ENCODE data around the gene YTHDF2. TPM values are rescaled to one million over a fixed set of nuclear protein-coding genes. Genes with fewer than 3 reads are reported as not detected.
A peak's percentile ranks its signal among the peaks of the same experiment; 100 is the strongest.

The YTHDF2 gene
- total RNA-seq, 1 donor from 2014 or later, result 65.8 TPM

GRCh38 chr1:28776341-28776740 is 39.6 kb downstream of the YTHDF2 start:
- DNase-seq (peak; percentile 33), ATAC-seq (no peak)
- H3K27ac ChIP-seq, result no peak overlapping the region
- intact Hi-C loops (cut with DNase I), result no loop called here
- H3K9me3 ChIP-seq, result no peaks in the 10 kb centered on the region
- no peak overlapping the region for H3K4me3 ChIP-seq
- peaks cover 12% of the 10 kb centered on the region for H3K4me1 ChIP-seq
- H3K36me3 ChIP-seq, result peaks cover 9% of the 10 kb centered on the region
- TF ChIP-seq, protein P1, sequence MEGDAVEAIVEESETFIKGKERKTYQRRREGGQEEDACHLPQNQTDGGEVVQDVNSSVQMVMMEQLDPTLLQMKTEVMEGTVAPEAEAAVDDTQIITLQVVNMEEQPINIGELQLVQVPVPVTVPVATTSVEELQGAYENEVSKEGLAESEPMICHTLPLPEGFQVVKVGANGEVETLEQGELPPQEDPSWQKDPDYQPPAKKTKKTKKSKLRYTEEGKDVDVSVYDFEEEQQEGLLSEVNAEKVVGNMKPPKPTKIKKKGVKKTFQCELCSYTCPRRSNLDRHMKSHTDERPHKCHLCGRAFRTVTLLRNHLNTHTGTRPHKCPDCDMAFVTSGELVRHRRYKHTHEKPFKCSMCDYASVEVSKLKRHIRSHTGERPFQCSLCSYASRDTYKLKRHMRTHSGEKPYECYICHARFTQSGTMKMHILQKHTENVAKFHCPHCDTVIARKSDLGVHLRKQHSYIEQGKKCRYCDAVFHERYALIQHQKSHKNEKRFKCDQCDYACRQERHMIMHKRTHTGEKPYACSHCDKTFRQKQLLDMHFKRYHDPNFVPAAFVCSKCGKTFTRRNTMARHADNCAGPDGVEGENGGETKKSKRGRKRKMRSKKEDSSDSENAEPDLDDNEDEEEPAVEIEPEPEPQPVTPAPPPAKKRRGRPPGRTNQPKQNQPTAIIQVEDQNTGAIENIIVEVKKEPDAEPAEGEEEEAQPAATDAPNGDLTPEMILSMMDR (IDR thresholded peaks at IDR 0.05), result no peak
- no peaks in the 10 kb centered on the region for H3K27me3 ChIP-seq

GRCh38 chr1:28778021-28778420 is 41.3 kb downstream of the YTHDF2 start:
- no peak for ATAC-seq
- DNase-seq, result no peak
- no peak overlapping the region for H3K4me3 ChIP-seq
- H3K27ac ChIP-seq, result no peak overlapping the region
- TF ChIP-seq, protein P1 (IDR thresholded peaks at IDR 0.05), result no peak
- no peaks in the 10 kb centered on the region for H3K9me3 ChIP-seq
- no peaks in the 10 kb centered on the region for H3K27me3 ChIP-seq
- peaks cover under 1% of the 10 kb centered on the region for H3K36me3 ChIP-seq
- peaks cover 12% of the 10 kb centered on the region for H3K4me1 ChIP-seq
- intact Hi-C loops (cut with DNase I), result no loop called here

GRCh38 chr1:28779751-28780408 is 43.1 kb downstream of the YTHDF2 start:
- intact Hi-C loops (cut with DNase I), result loop anchor here (10.0 kb wide), 1 partner anchor 425 kb away; no protein-coding TSS in a partner anchor
- Histone ChIP-seq H3K36me3 (no peaks in the 10 kb centered on the region), H3K4me3 (no peak overlapping the region), H3K27ac (no peak overlapping the region), H3K9me3 (no peaks in the 10 kb centered on the region), H3K4me1 (peaks cover 7% of the 10 kb centered on the region), H3K27me3 (no peaks in the 10 kb centered on the region)
- TF ChIP-seq, protein P1 (IDR thresholded peaks at IDR 0.05), result no peak
- DNase-seq, result peak; percentile 22
- no peak for ATAC-seq

GRCh38 chr1:28781305-28781704 is 44.6 kb downstream of the YTHDF2 start:
- Histone ChIP-seq H3K9me3 (no peaks in the 10 kb centered on the region), H3K36me3 (no peaks in the 10 kb centered on the region), H3K4me3 (no peak overlapping the region), H3K27me3 (no peaks in the 10 kb centered on the region), H3K4me1 (no peaks in the 10 kb centered on the region), H3K27ac (no peak overlapping the region)
- no peak for ATAC-seq
- intact Hi-C loops (cut with DNase I), result loop anchor here (10.0 kb wide), 1 partner anchor 423 kb away; no protein-coding TSS in a partner anchor
- peak; percentile 12 for DNase-seq
- TF ChIP-seq, protein P1 (IDR thresholded peaks at IDR 0.05), result no peak

- TF ChIP-seq, protein P1 (IDR thresholded peaks at IDR 0.05), result no peak
- H3K4me3 ChIP-seq, result no peak overlapping the region
- ATAC-seq (no peak), DNase-seq (no peak)
- no peaks in the 10 kb centered on the region for H3K36me3 ChIP-seq
- intact Hi-C loops (cut with DNase I), result loop anchor here (10.0 kb wide), 1 partner anchor 423 kb away; no protein-coding TSS in a partner anchor
- no peaks in the 10 kb centered on the region for H3K9me3 ChIP-seq
- H3K4me1 ChIP-seq, result no peaks in the 10 kb centered on the region
- H3K27me3 ChIP-seq, result no peaks in the 10 kb centered on the region
- no peak overlapping the region for H3K27ac ChIP-seq
Measured at GRCh38 chr1:28782011-28782410, 45.3 kb downstream of the YTHDF2 start.
